ENCODE results near the gene GNG4. TPM values are rescaled to one million over a fixed set of nuclear protein-coding genes. Genes with fewer than 3 reads are reported as not detected.

The GNG4 gene
- total and polyA plus RNA-seq, 2 experiments from 2014 or later: 4.8 to 11.8 TPM

GRCh38 chr1:235612761-235613160, 36.8 kb downstream of the GNG4 start:
- no peaks in the 10 kb centered on the region for H4K20me1 ChIP-seq (ENCODE audit: insufficient read depth, poor library complexity, severe bottlenecking)
- peak overlapping the region; percentile 63 for H3K27ac ChIP-seq
- no peaks in the 10 kb centered on the region for H3K27me3 ChIP-seq
- H3K79me2 ChIP-seq: no peaks in the 10 kb centered on the region
- no peak overlapping the region for H2AFZ ChIP-seq
- no peak overlapping the region for H3K4me3 ChIP-seq
- no peak for DNase-seq (ENCODE audit: low spot score)
- TF ChIP-seq EZH2phosphoT487 (IDR thresholded peaks at IDR 0.05; ENCODE audit: low read depth, severe bottlenecking, unreplicated experiment) (no peak), CTCF (IDR thresholded peaks at IDR 0.05; ENCODE audit: poor library complexity) (no peak), EZH2 (IDR thresholded peaks at IDR 0.05; ENCODE audit: borderline replicate concordance) (no peak)
- no peaks in the 10 kb centered on the region for H3K36me3 ChIP-seq (replicated peaks; ENCODE audit: insufficient read depth, low read depth)
- WGBS (ENCODE audit: low lambda C conversion rate, missing lambda C conversion rate): 76% methylated on average over 3 of the region's 3 CpGs
- H3K9me3 ChIP-seq (ENCODE audit: low read depth): no peaks in the 10 kb centered on the region
- H3K4me1 ChIP-seq (ENCODE audit: insufficient read depth): peaks cover 3% of the 10 kb centered on the region
- H3K4me2 ChIP-seq: no peak overlapping the region
- H3K9me2 ChIP-seq (replicated peaks; ENCODE audit: insufficient read depth): no peaks in the 10 kb centered on the region

- Histone ChIP-seq H3K9me3 (ENCODE audit: low read depth) (no peaks in the 10 kb centered on the region), H4K20me1 (ENCODE audit: insufficient read depth, poor library complexity, severe bottlenecking) (no peaks in the 10 kb centered on the region), H3K4me2 (no peak overlapping the region), H3K27ac (no peak overlapping the region), H3K4me1 (ENCODE audit: insufficient read depth) (peaks cover 3% of the 10 kb centered on the region), H3K9me2 (replicated peaks; ENCODE audit: insufficient read depth) (no peaks in the 10 kb centered on the region), H3K36me3 (replicated peaks; ENCODE audit: insufficient read depth, low read depth) (no peaks in the 10 kb centered on the region), H3K4me3 (no peak overlapping the region), H3K79me2 (no peaks in the 10 kb centered on the region), H2AFZ (no peak overlapping the region), H3K27me3 (no peaks in the 10 kb centered on the region)
- DNase-seq (ENCODE audit: low spot score): no peak
- TF ChIP-seq EZH2phosphoT487 (IDR thresholded peaks at IDR 0.05; ENCODE audit: low read depth, severe bottlenecking, unreplicated experiment): no peak
- TF ChIP-seq CTCF (IDR thresholded peaks at IDR 0.05; ENCODE audit: poor library complexity): no peak
- no peak for TF ChIP-seq EZH2 (IDR thresholded peaks at IDR 0.05; ENCODE audit: borderline replicate concordance)
- WGBS (ENCODE audit: low lambda C conversion rate, missing lambda C conversion rate): 92% methylated on average over 6 of the region's 6 CpGs
Observed at GRCh38 chr1:235610157-235610556, 39.4 kb downstream of the GNG4 start.

- no peaks in the 10 kb centered on the region for H3K36me3 ChIP-seq (replicated peaks; ENCODE audit: insufficient read depth, low read depth)
- TF ChIP-seq EZH2 (IDR thresholded peaks at IDR 0.05; ENCODE audit: borderline replicate concordance) (no peak), CTCF (IDR thresholded peaks at IDR 0.05; ENCODE audit: poor library complexity) (no peak), EZH2phosphoT487 (IDR thresholded peaks at IDR 0.05; ENCODE audit: low read depth, severe bottlenecking, unreplicated experiment) (no peak)
Observed at GRCh38 chr1:235608278-235608677, 41.3 kb downstream of the GNG4 start.

GRCh38 chr1:235607284-235607683, 42.3 kb downstream of the GNG4 start:
- Histone ChIP-seq H3K79me2 (no peaks in the 10 kb centered on the region), H4K20me1 (ENCODE audit: insufficient read depth, poor library complexity, severe bottlenecking) (no peaks in the 10 kb centered on the region), H3K36me3 (replicated peaks; ENCODE audit: insufficient read depth, low read depth) (no peaks in the 10 kb centered on the region), H3K27ac (no peak overlapping the region), H3K4me1 (ENCODE audit: insufficient read depth) (no peaks in the 10 kb centered on the region), H3K4me3 (no peak overlapping the region), H2AFZ (no peak overlapping the region), H3K9me2 (replicated peaks; ENCODE audit: insufficient read depth) (no peaks in the 10 kb centered on the region), H3K27me3 (no peaks in the 10 kb centered on the region), H3K4me2 (no peak overlapping the region), H3K9me3 (ENCODE audit: low read depth) (no peaks in the 10 kb centered on the region)
- TF ChIP-seq EZH2 (IDR thresholded peaks at IDR 0.05; ENCODE audit: borderline replicate concordance) (no peak), EZH2phosphoT487 (IDR thresholded peaks at IDR 0.05; ENCODE audit: low read depth, severe bottlenecking, unreplicated experiment) (no peak), CTCF (IDR thresholded peaks at IDR 0.05; ENCODE audit: poor library complexity) (no peak)
- 94% methylated on average over 11 of the region's 11 CpGs for WGBS (ENCODE audit: low lambda C conversion rate, missing lambda C conversion rate)
- no peak for DNase-seq (ENCODE audit: low spot score)

More at GRCh38 chr1:235608278-235608677, 41.3 kb downstream of the GNG4 start:
- Histone ChIP-seq H3K79me2 (no peaks in the 10 kb centered on the region), H3K4me2 (no peak overlapping the region), H3K9me2 (replicated peaks; ENCODE audit: insufficient read depth) (no peaks in the 10 kb centered on the region), H3K4me1 (ENCODE audit: insufficient read depth) (peaks cover 2% of the 10 kb centered on the region), H3K27me3 (no peaks in the 10 kb centered on the region), H3K9me3 (ENCODE audit: low read depth) (no peaks in the 10 kb centered on the region), H3K4me3 (no peak overlapping the region), H2AFZ (no peak overlapping the region), H4K20me1 (ENCODE audit: insufficient read depth, poor library complexity, severe bottlenecking) (no peaks in the 10 kb centered on the region), H3K27ac (no peak overlapping the region)
- 76% methylated on average over 3 of the region's 3 CpGs for WGBS (ENCODE audit: low lambda C conversion rate, missing lambda C conversion rate)
- no peak for DNase-seq (ENCODE audit: low spot score)
